DND-41 (cell line): Measurements from ENCODE around the gene BATF.

ENCODE experiments used
- ATAC-seq: fragments of 200-7000 bp; cut with Tn5 transposase; 3 replicates; pipeline ENCODE4 v1.9.1; 2021; ENCODE audit warnings: low read depth; ENCODE audit not compliant: insufficient read depth
- DNase-seq: peaks from one replicate; pipeline ENCODE4 v3.0.0-alpha.2; 2020
- H2AFZ ChIP-seq: 2 replicates; pipeline ENCODE4 v1.6.0; 2012; ENCODE audit warnings: low read depth, low read length
- H3K27ac ChIP-seq: 2 replicates; pipeline ENCODE4 v1.5.1; 2012; ENCODE audit warnings: low read length, inconsistent platforms
- H3K27me3 ChIP-seq: fragments of 200-600 bp; sonication (generic); 2 replicates; pipeline ENCODE4 v1.6.0; 2012; ENCODE audit warnings: low read length, mild to moderate bottlenecking, inconsistent platforms; ENCODE audit not compliant: insufficient read depth, poor library complexity
- H3K36me3 ChIP-seq: 2 replicates; pipeline ENCODE4 v1.5.1; 2012; ENCODE audit warnings: low read length, inconsistent platforms; ENCODE audit not compliant: insufficient read depth
- H3K4me1 ChIP-seq: 2 replicates; pipeline ENCODE4 v1.5.1; 2012; ENCODE audit warnings: mild to moderate bottlenecking, low read length; ENCODE audit not compliant: insufficient read depth
- H3K4me2 ChIP-seq: 2 replicates; pipeline ENCODE4 v1.6.0; 2012; ENCODE audit warnings: mild to moderate bottlenecking, moderate library complexity, low read length, inconsistent platforms; ENCODE audit not compliant: insufficient read depth
- H3K4me3 ChIP-seq, 2 experiments: fragments of 200-600 bp in 1 of 2; shearing (Covaris generic) in 1 of 2; 2 replicates each; pipeline ENCODE4 v1.5.1; 2012 to 2016; ENCODE audit warnings: inconsistent platforms in 2 of 2, low read length in 2 of 2, mild to moderate bottlenecking in 2 of 2, low read depth in 1 of 2, moderate library complexity in 1 of 2
- H3K79me2 ChIP-seq: 2 replicates; pipeline ENCODE4 v1.6.0; 2012; ENCODE audit warnings: low read length, inconsistent platforms; ENCODE audit not compliant: insufficient read depth
- H3K9ac ChIP-seq: 2 replicates; pipeline ENCODE4 v1.6.0; 2012; ENCODE audit warnings: low read depth, mild to moderate bottlenecking, inconsistent platforms, low read length, moderate library complexity
- H3K9me3 ChIP-seq: 2 replicates; pipeline ENCODE4 v1.5.1; 2012; ENCODE audit warnings: low read length, moderate library complexity, mild to moderate bottlenecking, inconsistent platforms; ENCODE audit not compliant: insufficient read depth, severe bottlenecking
- H4K20me1 ChIP-seq: 2 replicates; pipeline ENCODE4 v1.6.0; 2012; ENCODE audit warnings: low read length; ENCODE audit not compliant: insufficient read depth
- EZH2 ChIP-seq: IDR thresholded peaks from 3 replicates; pipeline ENCODE4 v1.6.1; 2012; ENCODE audit warnings: borderline replicate concordance, low read depth, mild to moderate bottlenecking, moderate library complexity, low read length, inconsistent platforms; ENCODE audit not compliant: severe bottlenecking
- TF ChIP-seq, protein P1 (sequence below): IDR thresholded peaks from 2 replicates; pipeline ENCODE4 v1.5.1; 2012; ENCODE audit warnings: borderline replicate concordance, low read length, moderate library complexity, mild to moderate bottlenecking; ENCODE audit not compliant: poor library complexity, severe bottlenecking; ENCODE audit errors: extremely low read depth

The BATF gene

DNA sequence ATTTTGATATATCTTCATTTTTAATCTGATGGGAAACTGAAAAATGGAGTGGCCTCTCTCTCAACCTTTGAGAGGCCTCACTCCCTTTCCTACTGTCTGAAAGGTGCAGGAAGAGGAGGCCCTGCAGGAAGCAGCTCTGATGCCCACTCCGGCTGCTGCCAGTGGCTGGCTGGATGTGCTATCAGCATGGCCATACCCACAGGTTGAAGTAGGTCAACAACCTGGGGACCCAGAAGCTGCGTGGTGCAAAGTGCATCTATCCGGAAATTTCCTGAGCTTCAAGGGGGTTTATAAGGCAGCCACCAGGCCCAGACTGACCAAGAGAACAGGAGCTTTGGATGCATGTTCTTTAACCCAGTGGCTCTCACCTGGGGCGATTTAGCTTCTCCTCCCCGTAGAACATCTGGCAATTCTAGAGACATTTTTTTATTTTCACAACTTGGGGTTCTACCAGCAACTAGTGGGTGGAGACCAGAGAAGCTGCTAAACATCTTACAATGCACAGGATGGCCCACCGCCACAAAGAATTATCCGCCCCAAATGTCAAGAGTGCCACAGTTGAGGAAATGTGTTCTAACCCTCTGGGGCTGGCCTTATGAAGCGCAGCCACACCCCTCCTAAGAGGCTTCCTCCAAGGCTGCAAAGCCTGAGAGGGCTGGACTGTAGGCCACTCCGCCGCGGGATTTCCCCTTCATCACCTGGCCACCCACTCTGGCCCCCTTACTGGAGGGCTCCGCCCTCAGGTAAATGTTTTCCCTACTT, 8.2 kb upstream of the BATF start:
- H3K4me3 ChIP-seq: no peak overlapping the region
- H3K4me1 ChIP-seq: no peaks in the 10 kb centered on the region
- H4K20me1 ChIP-seq: no peaks in the 10 kb centered on the region
- H3K27me3 ChIP-seq: no peaks in the 10 kb centered on the region
- no peak for DNase-seq
- H2AFZ ChIP-seq: no peak overlapping the region
- TF ChIP-seq, protein P1, sequence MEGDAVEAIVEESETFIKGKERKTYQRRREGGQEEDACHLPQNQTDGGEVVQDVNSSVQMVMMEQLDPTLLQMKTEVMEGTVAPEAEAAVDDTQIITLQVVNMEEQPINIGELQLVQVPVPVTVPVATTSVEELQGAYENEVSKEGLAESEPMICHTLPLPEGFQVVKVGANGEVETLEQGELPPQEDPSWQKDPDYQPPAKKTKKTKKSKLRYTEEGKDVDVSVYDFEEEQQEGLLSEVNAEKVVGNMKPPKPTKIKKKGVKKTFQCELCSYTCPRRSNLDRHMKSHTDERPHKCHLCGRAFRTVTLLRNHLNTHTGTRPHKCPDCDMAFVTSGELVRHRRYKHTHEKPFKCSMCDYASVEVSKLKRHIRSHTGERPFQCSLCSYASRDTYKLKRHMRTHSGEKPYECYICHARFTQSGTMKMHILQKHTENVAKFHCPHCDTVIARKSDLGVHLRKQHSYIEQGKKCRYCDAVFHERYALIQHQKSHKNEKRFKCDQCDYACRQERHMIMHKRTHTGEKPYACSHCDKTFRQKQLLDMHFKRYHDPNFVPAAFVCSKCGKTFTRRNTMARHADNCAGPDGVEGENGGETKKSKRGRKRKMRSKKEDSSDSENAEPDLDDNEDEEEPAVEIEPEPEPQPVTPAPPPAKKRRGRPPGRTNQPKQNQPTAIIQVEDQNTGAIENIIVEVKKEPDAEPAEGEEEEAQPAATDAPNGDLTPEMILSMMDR: no peak
- no peak for TF ChIP-seq EZH2
- ATAC-seq: no peak
- H3K27ac ChIP-seq: no peak overlapping the region
- H3K9me3 ChIP-seq: no peaks in the 10 kb centered on the region
- no peak overlapping the region for H3K9ac ChIP-seq
- H3K79me2 ChIP-seq: no peaks in the 10 kb centered on the region
- H3K4me2 ChIP-seq: no peak overlapping the region
- H3K36me3 ChIP-seq: no peaks in the 10 kb centered on the region

DNA sequence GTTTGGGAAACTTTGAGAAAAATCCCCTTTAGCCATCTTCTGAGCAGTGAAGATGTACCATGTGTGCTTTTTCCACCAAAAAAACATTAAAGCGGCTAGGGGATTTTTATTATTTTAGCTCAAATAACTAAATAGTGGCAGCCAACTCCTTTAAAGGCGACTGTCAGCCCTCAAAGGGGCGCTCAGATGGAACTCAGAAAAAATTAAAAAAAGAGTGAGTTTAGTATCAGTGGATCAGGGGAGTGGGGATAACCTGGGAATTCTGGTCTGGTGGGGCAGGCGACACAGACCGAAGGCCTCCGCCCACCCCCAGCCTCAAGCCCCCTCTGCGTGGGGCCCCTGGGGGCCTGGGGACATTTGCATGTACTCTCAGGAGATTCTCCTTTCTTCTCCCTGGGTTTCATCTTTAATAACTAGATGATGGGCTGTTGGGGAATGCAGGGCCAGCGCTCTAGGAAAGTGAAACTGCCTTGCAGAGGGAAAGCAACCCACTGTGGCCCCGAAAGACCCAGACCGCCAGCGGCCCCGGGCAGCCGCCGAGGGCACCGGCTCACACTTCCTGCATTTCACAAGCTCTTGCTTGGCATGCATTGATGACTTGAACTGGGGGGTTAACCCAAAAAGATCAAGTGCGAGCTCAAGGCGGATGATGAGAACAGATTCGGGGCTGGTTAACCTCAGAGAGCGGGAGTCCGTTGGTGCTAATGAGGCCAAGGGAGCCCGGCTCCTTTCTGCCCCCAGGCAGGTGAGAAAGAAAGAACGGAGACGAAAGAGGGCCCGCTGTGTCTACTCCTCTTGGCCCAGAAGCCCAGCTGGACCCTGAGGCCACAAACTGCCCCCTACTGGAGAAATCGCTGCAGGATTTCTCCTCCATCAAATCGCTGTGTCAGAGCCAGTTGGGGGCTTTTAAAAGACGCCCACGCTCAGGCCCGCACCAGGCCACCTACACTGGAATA, 7.3 kb upstream of the BATF start:
- no peak overlapping the region for H2AFZ ChIP-seq
- no peak overlapping the region for H3K27ac ChIP-seq
- H3K9ac ChIP-seq: no peak overlapping the region
- H3K27me3 ChIP-seq: no peaks in the 10 kb centered on the region
- no peak for TF ChIP-seq EZH2
- TF ChIP-seq, protein P1: no peak
- no peaks in the 10 kb centered on the region for H4K20me1 ChIP-seq
- no peak for ATAC-seq
- H3K36me3 ChIP-seq: no peaks in the 10 kb centered on the region
- H3K4me3 ChIP-seq: no peak overlapping the region
- H3K9me3 ChIP-seq: no peaks in the 10 kb centered on the region
- H3K4me2 ChIP-seq: no peak overlapping the region
- no peaks in the 10 kb centered on the region for H3K79me2 ChIP-seq
- H3K4me1 ChIP-seq: no peaks in the 10 kb centered on the region
- no peak for DNase-seq

DNA sequence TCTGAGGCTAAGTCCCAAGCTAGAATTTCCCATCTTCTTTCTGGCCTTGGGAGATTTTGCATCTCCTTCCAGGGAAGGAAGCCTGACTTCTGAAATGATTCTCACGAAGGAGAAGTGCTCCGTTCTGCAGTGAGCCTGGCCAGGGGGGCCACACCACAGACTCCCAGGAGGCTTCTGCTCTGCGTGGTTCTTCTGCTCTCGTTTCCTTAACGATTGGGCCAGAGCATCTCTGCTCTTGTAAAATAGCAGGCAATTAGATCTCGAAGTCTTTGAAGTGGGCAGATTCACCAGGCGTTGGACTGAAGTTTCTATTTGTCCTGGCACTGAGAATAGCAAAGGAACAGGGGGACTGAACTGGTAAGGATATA, 6.7 kb upstream of the BATF start:
- no peak overlapping the region for H3K4me2 ChIP-seq
- no peaks in the 10 kb centered on the region for H4K20me1 ChIP-seq
- no peaks in the 10 kb centered on the region for H3K27me3 ChIP-seq
- DNase-seq: no peak
- H3K27ac ChIP-seq: no peak overlapping the region
- H3K36me3 ChIP-seq: no peaks in the 10 kb centered on the region
- no peak for TF ChIP-seq EZH2
- TF ChIP-seq, protein P1: no peak
- peaks cover 1% of the 10 kb centered on the region; the same call in 1 of the 2 replicates for H3K4me1 ChIP-seq
- H3K4me3 ChIP-seq: no peak overlapping the region
- H3K9me3 ChIP-seq: no peaks in the 10 kb centered on the region
- H3K9ac ChIP-seq: no peak overlapping the region
- no peak overlapping the region for H2AFZ ChIP-seq
- no peaks in the 10 kb centered on the region for H3K79me2 ChIP-seq
- ATAC-seq: 0 out of 3 replicates have a peak, but pooled peaks have one; percentile 22
